HG03457 (cell line): ENCODE measurements around the gene ADGRB3.

Experiments
- ATAC-seq: cut with Tn5 transposase; IDR thresholded peaks from one replicate; pipeline ENCODE4 v1.9.1; 2021; ENCODE audit warnings: moderate number of reproducible peaks; ENCODE audit not compliant: unreplicated experiment

The ADGRB3 gene

DNA sequence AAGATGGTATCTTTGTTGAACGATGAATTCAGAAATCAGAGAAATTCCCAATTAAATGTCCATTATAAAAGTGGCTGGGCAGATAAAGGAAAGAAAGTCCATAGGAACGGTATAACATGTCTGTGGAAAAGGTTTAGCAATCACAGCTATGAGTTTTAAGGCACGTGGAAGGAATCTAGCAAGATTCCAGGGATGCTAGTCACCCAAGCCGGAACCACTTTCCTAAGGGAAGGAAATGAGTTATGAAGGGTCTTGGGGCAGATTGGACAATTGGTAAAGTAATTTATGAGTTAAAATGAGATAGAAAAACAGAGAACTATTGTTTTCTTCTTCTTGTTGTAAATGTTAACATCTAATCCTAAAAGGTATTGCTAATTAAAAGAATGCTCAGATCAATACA lies 384.8 kb downstream of the ADGRB3 start:
- no peak for ATAC-seq

DNA sequence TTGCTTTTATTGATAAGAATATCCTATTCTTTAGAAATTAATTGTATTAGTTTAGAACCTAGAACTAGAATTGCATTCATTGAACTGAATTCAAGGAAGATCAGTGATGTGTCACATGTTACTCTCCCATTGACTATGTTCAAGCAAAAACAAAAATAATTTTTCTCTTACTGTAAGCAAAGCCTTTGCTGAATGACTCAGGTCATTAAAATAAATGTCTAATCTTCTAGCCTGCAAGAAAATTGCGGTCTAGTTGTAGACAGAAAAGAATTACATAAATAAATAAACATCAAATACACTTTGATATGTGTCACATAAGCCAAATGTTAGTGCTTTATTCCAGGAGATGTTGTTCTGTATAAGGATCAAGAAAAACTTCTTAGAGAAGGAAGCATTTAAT lies 387.9 kb downstream of the ADGRB3 start:
- no peak for ATAC-seq

DNA sequence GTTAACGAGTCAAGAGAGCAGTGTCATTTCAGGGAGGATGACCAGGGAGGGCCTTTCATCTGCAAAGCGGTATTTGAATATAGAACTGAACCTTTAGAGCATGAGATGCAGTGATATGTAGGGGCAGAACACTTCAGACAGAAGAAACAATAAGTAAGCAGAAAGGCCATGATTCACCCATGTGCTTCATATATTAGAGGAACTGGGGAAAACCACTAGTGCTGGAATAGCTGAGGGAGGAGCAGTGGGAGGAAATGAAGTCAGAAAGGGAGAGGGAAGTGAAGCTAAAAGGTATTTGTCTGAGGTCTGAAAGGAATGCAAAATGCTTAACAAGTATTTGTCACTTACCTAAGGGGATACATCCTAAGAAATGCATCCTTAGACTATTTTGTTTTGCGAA lies 391.2 kb downstream of the ADGRB3 start:
- no peak for ATAC-seq

DNA sequence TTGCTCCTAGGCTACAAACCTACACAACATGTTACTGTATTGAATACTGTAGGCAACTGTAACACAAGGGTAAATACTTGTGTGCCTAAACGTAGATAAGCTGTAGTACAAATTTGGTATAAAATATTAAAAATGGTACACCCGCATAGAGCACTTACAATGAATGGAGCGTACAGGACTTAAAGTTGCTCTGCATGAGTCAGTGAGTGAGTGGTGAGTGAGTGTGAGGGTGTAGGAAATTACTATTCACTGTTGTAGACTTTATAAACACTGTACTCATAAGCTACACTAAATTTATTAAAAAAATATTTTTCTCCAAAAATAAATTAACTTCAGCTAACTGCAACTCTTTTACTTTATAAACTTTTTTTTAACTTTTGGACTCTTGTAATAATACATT lies 391.6 kb downstream of the ADGRB3 start:
- no peak for ATAC-seq

DNA sequence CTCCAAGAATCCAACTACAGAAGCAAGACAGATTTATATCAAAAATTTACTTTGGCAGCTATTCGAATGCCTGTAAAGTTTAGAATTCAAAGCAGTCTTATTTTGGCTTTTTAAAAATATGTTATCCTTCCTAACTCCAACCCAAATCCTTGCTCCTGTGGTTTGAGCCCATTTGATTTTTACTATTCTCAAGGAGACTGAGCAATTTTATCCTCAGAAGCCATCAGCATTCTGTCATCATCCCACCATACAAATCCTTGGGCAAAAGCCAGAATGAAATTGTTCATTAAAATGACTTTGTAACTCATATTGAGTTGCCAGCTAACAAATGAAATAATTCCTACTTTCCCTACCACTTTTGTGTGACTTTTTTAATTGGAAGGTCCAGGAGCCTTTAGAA lies 392.8 kb downstream of the ADGRB3 start:
- ATAC-seq = no peak

DNA sequence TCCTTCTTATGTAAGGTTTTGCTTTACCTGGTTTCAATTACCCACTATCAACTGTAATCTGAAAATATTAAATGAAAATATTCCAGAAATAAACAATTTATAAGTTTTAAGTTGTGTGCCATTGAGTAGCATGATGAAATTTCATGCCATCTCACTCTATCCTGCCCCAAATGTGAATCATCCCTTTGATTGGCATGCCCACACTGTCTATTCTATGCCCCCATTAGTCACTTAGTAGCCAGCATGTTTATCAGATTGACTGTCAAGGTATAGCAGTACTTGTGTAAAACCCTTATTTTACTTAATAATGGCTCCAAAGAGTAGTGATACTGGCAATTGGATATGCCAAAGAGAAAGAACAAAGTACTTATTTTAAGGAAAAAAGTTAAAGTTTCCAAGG lies 403.8 kb downstream of the ADGRB3 start:
- ATAC-seq = no peak

DNA sequence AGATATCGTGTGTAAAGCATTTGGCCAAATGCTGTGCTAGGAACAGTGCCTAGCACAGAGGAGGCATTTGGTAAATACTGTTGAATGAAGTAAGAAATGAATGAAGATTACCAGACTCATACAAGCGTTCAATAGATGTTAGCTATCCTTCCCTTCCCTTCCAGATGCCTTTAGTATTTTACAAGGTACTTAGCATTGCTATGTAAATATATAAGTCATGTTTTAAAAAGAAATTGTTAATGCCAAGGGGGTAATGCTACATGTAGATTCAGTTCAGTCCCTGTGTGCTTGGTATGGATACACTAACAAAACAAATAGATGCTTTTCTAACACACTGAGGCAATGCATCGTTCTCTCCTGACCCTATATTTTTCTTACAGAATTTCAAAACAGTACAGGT lies 407.2 kb downstream of the ADGRB3 start:
- no peak for ATAC-seq

DNA sequence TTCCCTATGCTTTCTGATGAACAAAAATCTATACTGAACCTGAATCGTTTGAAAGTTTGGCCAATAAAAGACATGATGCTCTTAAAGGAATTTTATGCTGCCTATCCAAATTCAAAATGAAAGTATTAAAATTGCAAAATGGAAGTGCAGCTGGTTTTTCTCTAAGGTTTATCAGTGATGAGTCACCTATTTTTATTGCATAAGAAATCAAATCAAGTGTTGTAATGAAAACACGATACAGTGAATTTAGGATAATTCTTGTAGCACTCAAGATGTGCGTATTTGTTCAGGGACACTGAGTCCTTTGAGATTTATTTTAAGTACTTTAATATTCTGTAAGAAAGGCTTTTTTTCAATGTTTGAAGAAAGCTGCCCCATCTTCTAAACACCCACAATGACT lies 409.5 kb downstream of the ADGRB3 start:
- no peak for ATAC-seq

DNA sequence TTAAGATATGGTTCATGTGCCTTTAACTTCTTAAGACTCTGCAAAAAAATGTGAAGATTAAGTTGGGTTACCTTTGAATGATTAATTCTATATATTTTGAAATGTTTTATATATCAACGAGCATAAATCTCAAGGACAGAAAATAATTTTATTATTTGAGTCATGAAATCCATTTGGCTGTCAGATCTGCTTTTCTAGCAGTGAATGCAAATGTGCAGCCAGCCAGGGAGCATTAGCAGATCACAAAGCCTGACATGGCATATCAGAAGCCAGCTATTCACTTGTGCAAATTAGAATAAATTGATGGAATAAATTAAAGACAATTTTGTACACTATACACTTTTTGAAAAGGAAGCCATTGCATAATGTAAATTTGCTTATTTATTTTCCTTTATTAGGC lies 424.3 kb downstream of the ADGRB3 start:
- no peak for ATAC-seq

DNA sequence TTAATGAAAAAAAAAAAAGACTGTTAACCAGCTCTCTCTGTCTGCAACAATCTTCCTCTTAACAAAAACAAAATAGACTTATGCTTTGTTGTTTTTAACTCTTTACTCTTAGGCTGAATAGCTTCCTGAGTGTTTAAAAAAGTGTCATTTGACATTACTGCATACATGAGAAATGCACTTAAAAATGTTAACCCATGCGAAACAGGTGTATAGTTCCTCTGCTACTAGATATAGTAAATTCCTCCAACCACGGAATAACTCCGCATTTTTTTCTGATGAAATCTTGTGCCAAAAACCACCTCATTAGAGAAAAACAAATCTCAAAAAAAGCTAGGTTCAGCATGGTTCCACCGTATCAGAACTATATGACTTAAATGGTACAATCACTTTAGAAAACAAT lies 426.0 kb downstream of the ADGRB3 start:
- ATAC-seq = no peak

DNA sequence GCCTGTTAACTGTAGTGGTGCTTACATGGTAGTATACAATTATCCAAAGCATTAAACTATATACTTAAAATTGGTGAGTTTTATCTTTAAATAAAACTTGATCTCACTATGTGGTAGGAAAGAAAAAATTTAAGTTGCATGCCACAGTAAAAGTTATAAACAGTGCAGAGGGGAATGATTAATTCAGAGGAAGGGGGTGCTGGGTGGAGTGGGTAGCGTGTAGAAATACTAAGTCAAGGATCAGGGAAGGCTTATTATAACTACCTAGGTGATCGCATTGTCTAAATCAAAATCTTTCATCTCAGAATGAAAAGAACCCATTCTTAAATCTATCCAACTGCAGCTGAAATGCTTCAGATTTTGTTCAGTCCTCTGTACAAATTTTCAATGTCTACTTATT lies 428.3 kb downstream of the ADGRB3 start:
- ATAC-seq = no peak

DNA sequence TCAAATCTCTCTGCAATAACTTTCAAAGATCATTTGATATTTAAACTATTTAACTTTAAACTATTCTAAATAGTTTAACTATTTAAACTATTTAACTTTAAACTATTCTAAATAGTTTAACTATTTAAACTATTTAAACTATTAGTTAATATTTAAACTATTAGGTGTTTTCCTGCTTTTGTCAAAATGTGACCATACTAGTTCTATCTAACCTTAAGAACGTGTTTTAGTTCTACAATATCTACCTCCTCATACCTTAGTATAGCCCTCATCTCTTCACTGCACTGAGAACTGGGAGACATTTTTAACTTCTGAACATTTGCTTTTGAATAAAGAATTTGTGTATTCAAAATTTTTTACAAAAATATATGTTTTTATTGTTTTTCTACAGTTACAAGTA lies 429.1 kb downstream of the ADGRB3 start:
- no peak for ATAC-seq

DNA sequence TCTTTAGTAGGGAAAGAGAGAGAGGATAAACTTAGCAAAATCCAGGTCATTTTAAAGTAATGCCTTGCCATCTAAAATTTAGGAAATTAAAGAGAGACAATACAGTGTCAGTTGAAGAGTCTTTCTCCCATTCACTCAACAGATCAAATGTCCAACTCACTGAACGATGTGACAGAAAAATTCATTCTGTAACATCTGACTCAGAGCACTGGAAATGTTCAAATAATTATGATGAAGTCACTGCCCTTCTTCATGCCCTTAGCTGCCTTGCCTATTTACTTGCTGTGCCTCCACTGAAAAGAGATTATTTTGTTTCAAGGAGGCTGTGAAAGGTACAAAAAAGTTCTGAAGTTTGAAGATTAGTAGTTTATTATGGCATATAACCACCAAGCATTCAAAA lies 434.8 kb downstream of the ADGRB3 start:
- no peak for ATAC-seq

DNA sequence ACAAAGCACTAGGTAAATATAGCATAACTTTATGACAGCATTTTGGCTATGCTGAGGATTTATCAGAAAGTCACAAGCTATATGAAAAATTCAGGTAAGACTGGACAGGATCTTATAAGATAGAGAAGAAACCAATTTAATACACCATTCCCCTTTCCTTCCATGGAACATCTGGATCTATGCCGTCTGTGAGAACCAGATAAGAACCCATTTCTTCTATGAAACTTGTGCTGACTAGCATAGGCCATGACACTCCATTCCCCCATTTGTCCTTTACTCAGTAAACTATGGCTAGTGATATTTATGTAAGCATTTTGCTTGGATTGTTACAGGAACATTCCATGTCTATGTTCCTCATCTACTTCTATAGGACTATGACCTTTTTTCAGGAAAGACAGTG lies 437.7 kb downstream of the ADGRB3 start:
- ATAC-seq = no peak

DNA sequence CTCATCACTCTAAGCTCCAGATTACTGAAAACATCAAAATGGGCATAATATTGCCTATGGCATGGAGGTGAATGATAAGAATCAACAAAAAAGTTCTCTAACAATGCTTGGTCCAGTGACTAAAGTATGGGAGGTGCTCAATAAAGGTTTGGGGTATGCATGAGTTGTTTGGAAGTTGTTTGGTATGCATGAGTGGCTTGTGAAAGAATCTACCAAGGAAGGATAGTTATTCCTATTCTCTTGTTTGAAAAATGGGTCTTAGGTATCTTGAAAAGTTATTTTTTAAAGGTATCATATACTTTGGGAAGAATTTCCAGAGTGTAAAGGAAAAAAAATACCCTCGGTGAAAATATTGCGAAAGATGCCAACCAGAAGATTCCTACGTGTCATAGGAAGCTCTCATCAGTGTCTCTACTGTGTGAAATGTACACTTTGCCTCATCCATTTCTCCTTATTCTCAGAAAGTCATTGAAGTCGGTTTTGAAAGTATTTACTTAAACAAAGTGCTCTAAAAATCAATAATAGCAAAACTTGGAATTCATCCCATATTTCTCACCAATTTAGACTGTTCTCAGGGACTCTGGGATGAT lies 449.8 kb downstream of the ADGRB3 start:
- ATAC-seq = no peak

DNA sequence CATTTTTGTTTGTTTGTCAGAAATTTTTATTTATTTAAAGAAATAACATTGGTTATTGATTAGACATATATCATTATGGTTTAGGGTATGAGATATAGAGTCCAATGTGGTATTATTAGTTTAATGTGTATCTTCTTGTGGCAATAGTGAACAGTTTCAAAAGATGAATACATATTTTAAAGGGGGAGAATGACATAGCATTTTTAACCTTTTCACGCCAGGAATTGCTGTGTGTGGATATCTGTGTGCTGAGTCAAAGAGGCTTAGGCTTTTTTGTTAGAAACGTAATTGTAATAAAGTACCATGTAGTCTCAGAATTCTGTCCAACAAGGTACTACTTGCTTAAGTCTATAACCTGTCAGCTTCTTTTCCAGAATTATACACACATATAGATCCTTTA lies 451.6 kb downstream of the ADGRB3 start:
- ATAC-seq = no peak

DNA sequence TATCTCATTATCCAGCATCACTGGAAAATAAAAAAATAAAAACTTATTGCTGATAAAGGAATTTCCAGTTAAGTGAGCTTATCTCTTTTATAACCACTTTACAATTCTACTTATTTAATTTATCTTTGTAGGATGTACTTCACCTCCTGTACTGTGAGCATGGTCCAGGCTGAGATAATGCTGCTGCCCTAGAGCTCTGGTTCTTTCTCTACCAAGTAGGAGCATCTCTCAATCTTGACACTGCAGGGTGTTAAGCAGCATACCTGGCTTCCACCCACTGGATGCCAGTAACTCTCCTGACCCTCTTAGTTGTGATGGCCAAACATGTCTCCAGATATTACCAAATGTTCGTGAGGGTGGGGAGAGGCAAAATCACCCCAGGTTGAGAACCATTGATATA lies 454.5 kb downstream of the ADGRB3 start:
- no peak for ATAC-seq

DNA sequence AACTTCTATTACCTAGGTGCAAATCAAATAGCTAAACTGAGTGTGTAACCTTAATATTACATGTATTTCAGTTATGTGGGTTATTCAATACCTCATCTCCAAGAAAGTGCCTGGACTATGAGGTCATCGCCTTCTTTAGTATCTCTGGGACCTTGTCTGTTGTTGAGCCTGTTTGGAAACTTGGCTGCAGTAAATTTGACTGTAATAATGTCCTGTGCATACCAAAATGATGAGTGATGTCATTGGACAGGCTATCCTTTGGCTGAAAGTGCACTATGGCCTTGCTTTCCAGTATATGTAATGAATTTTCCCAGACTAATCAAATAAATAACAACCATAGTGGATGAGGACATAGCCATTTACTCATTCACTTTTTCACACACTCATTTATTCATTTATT lies 455.1 kb downstream of the ADGRB3 start:
- ATAC-seq = no peak

DNA sequence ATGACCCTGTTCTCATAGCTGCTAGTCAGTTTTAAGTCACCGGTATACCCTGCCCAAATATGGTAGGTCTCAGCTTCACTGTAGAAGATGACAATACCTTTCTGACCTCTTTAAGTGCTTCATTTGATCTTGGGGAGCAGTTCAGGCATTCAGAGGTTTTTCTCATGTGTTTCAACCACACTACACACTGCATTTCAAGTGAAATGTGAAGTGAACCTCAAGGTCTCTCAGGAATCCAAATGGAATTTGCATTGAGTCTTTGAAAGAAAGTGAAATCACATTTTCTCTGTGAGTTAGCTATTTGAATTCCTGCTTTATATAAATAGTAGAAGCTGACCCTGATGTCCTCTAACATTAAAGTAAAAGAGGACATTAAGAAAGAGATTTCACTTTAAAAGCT lies 461.6 kb downstream of the ADGRB3 start:
- ATAC-seq = no peak

DNA sequence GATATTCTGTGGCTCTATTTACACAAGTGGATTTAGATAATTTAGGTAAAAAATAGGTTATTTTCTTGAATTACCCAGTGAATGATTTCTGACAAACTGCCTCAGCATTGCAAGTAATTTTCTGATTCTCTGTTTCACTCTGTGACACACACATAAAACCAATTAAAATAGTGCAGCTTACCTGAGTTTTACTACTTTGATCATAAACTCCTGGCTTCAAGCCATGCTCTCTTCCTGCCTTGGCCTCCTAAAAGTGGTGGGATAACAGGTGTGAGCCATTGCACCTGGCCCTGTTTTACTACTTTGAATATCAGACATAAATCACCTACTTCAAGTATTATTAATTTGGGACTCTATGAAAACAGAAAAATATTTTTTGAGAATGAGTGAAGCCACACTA lies 462.9 kb downstream of the ADGRB3 start:
- ATAC-seq = no peak

DNA sequence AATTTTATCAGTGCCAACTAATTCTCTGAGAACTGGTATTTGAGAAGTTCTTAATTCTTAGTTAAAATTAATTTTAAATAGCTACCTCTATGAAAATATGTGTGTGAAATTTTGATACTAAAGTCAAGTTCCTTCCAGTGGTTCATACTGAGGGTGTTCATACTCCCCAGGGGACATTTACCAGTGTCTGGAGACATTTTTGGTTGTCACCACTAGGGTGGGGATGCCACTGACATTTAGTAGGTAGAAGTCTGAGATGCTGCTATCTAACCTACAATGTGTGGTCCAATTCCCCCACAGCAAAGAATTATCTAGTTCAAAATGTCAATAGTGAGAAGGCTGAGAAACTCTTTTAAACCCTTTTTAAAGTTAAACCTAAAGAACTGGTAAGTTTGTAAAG lies 463.8 kb downstream of the ADGRB3 start:
- no peak for ATAC-seq

DNA sequence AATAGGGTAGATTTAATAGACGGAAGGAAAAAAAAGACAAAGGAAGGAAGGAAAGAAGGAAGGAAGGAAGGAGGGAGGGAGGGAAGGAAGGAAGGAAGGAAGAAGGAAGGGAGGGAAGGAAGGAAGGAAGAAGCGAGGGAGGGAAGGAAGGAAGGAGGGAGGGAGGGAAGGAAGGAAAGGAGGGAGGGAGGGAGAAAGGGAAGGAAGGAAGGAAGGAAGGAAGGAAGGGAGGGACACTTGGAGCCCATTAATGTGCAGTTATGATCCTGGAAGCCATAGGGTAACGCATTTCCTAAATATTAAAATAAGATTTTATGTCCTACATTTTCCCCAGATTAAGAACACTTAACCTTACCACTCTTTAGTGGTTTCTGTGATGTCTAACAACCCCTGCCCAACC lies 465.7 kb downstream of the ADGRB3 start:
- ATAC-seq = no peak

DNA sequence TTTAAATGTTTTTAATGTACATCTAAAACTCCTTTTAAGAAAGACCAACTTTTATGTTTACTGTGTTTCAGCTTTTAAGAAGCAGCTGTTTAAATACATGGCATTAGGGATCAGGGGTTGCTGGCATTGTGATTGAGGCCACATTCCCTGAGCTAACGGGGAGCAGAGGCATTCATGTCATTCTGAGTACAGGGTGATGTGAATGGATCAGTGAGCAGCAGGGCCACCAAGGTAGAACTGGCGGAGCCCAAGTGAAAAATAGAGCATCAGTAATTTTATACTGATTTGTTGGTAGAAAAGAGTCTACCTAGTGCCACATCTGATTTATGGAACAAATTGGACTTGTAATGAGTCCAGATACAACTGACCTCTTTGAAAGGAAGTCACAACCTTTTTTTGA lies 467.3 kb downstream of the ADGRB3 start:
- ATAC-seq = no peak

DNA sequence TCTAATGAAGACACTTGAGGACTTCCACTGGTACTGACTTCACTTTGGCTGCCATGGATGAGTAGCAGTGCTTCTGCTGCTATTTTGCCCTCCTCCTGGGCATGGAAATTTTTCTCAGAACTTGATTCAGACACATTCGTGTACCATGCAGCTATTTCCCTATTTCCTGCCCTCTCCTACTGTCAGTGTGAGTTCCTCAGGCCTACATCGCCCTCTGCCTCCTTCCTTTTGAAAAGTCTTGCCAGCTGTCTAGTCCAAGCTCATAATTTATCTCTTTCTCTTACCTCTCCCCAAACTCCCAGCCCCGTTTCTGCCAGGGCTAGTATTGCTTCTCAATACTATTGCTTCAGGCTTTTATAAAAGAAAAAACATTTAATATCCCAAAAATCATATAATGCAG lies 470.2 kb downstream of the ADGRB3 start:
- no peak for ATAC-seq
